Measurements from ENCODE around the gene ZNF549.

DNA sequence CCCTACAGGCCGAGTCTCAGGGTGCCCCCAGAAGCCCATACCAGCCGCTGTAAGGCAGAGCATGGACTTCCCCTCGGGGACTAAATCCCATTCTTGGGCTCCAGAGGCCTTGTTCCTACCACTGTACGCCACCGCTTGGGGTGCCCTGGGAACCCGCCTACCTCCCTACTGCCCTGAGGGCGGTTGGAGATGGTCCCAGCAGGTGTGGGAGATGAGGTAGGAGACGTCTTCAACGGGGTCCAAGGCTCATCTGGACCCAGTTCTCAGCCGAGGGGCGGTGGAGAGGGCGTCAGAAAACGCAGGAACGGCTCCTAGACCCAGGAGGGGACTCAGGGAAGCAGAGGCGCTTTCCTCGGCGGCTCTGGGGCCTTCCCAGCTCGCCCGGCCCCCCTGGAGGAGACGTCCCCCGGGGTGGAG, 56.0 kb downstream of the ZNF549 start:
- TF ChIP-seq CTCF (IDR thresholded peaks at IDR 0.05; ENCODE audit: poor library complexity) (no peak), EZH2 (IDR thresholded peaks at IDR 0.05; ENCODE audit: borderline replicate concordance) (no peak)

All from hepatocyte (in vitro differentiated cells).